HEK293T (cell line): ENCODE results near the gene GPAT3.

Experiments used
- ARNT ChIP-seq: fragments of 450-650 bp; IDR thresholded peaks from 2 replicates; pipeline ENCODE4 v1.6.1; 2017; ENCODE audit warnings: mild to moderate bottlenecking
- CTBP1 ChIP-seq: fragments of 450-650 bp; IDR thresholded peaks from 2 replicates; pipeline ENCODE4 v1.6.1; 2016; ENCODE audit warnings: borderline replicate concordance
- ELF4 ChIP-seq: fragments of 450-650 bp; IDR thresholded peaks from 2 replicates; pipeline ENCODE4 v1.6.1; 2017; ENCODE audit warnings: antibody characterized with exemption
- FOXK2 ChIP-seq: fragments of 450-650 bp; IDR thresholded peaks from 2 replicates; pipeline ENCODE4 v1.6.1; 2016; ENCODE audit warnings: mild to moderate bottlenecking
- FOXM1 ChIP-seq: fragments of 450-650 bp; IDR thresholded peaks from 2 replicates; pipeline ENCODE4 v1.6.1; 2017; ENCODE audit warnings: mild to moderate bottlenecking, borderline replicate concordance
- HDGF ChIP-seq: fragments of 450-650 bp; IDR thresholded peaks from 2 replicates; pipeline ENCODE4 v1.6.1; 2017; ENCODE audit warnings: antibody characterized with exemption, borderline replicate concordance
- L3MBTL2 ChIP-seq: fragments of 450-650 bp; conservative IDR thresholded peaks from 2 replicates; pipeline ENCODE4 v1.6.1; 2016; ENCODE audit warnings: mild to moderate bottlenecking
- LEF1 ChIP-seq: fragments of 450-650 bp; IDR thresholded peaks from 2 replicates; pipeline ENCODE4 v1.6.1; 2017; ENCODE audit warnings: mild to moderate bottlenecking, borderline replicate concordance
- NFRKB ChIP-seq: fragments of 450-650 bp; IDR thresholded peaks from 2 replicates; pipeline ENCODE4 v1.6.1; 2016; ENCODE audit warnings: mild to moderate bottlenecking, moderate library complexity
- SP1 ChIP-seq: fragments of 450-650 bp; IDR thresholded peaks from 2 replicates; pipeline ENCODE4 v1.6.1; 2017
- SUZ12 ChIP-seq: fragments of 450-650 bp; IDR thresholded peaks from 2 replicates; pipeline ENCODE4 v1.6.1; 2016; ENCODE audit warnings: mild to moderate bottlenecking
- ZNF384 ChIP-seq: fragments of 450-650 bp; IDR thresholded peaks from 2 replicates; pipeline ENCODE4 v1.6.1; 2016
- TF ChIP-seq, protein P1 (sequence below): fragments of 450-650 bp; IDR thresholded peaks from 2 replicates; pipeline ENCODE4 v1.6.1; 2016

DNA sequence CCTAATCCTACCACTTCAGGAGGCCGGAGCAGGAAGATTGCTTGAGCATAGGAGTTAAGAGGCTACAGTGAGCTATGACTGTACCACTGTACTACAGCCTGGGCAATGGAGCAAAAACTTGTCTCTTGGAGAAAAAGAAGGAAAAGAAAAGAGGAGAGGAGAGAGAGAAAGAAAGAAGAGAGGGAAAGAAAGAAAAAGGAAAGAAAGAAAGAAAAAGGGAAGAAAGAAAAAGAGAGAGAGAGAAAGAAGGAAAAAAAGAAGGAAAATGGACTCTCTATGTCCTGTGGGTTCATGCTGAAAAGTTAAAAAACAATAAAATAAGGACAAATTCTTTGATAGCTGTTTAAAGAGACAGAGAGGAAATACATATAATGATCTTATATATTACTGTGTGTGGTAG lies 37.7 kb upstream of the GPAT3 start:
- no peak for TF ChIP-seq HDGF
- TF ChIP-seq ARNT, result no peak
- TF ChIP-seq L3MBTL2, result no peak
- no peak for TF ChIP-seq FOXK2
- TF ChIP-seq ZNF384, result no peak
- no peak for TF ChIP-seq FOXM1
- no peak for TF ChIP-seq CTBP1
- TF ChIP-seq ELF4, result no peak
- TF ChIP-seq, protein P1, sequence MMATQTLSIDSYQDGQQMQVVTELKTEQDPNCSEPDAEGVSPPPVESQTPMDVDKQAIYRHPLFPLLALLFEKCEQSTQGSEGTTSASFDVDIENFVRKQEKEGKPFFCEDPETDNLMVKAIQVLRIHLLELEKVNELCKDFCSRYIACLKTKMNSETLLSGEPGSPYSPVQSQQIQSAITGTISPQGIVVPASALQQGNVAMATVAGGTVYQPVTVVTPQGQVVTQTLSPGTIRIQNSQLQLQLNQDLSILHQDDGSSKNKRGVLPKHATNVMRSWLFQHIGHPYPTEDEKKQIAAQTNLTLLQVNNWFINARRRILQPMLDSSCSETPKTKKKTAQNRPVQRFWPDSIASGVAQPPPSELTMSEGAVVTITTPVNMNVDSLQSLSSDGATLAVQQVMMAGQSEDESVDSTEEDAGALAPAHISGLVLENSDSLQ, result no peak
- no peak for TF ChIP-seq LEF1
- TF ChIP-seq SUZ12, result no peak
- TF ChIP-seq NFRKB, result no peak
- no peak for TF ChIP-seq SP1
